ENCODE results near the gene REG4. TPM values are rescaled to one million over a fixed set of nuclear protein-coding genes. Genes with fewer than 3 reads are reported as not detected.

Gene REG4
- total and polyA plus RNA-seq, 4 donors: 0.08 to 0.19 (median 0.15) TPM; not detected in 1

DNA sequence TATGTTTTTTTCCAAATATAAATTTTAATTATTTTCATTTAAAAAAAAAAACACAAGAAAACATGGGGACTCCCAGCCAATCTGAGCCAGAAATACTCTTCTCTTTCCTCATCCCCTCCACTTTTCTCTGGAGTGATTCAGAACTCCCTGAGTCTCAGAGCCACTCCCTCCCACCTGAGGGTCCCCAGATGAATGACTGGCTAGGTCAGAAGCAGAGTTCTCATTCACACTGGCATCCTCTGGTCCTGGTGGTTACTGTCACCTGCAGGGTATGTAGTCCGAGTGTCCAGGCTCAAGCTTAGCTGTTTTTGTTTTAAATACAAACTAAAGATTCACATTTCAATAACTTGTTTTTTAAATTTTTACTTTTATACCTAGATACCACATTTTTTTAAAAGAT, 48.9 kb downstream of the REG4 start (continued):
- TF ChIP-seq HNF4A (conservative IDR thresholded peaks at IDR 0.05) (no peak), HNF4G (IDR thresholded peaks at IDR 0.05) (no peak), RXRA (IDR thresholded peaks at IDR 0.05) (no peak), RAD21 (IDR thresholded peaks at IDR 0.05) (no peak)
- TF ChIP-seq, protein P1, sequence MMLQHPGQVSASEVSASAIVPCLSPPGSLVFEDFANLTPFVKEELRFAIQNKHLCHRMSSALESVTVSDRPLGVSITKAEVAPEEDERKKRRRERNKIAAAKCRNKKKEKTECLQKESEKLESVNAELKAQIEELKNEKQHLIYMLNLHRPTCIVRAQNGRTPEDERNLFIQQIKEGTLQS (IDR thresholded peaks at IDR 0.05): no peak
- TF ChIP-seq, protein P2, sequence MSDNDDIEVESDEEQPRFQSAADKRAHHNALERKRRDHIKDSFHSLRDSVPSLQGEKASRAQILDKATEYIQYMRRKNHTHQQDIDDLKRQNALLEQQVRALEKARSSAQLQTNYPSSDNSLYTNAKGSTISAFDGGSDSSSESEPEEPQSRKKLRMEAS (IDR thresholded peaks at IDR 0.05): no peak

DNA sequence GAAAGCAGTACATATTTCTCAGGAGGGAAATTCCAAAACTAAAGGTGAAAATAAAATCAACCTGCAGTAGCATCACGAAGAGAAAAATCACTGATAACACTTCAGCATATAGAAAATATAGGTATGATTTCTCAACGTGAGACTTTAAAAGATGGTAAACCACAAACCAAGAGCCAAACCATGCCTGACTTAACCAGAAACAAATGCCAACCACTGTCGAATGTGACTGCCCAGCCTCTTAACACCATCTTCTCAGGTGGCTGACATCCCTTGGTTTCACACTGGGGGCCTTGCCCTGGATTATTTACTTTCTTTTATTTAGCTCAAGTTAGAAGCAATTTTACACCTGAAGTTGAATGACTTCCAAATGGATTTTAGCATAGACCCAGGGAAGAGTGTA, 52.7 kb downstream of the REG4 start:
- H3K36me3 ChIP-seq (ENCODE audit: control insufficient read depth in 4 of 4, insufficient read depth in 3 of 4, low read depth in 1 of 4, low read length in 3 of 4): peaks cover 8 to 77% (median 60%) of the 10 kb centered on the region in 4 donors
- 58% methylated on average over 3 of the region's 3 CpGs for WGBS
- DNase-seq (ENCODE audit: low spot score): no peak
- peaks cover 0 to 30% (median 11%) of the 10 kb centered on the region in 4 donors for H3K4me1 ChIP-seq (ENCODE audit: control insufficient read depth in 4 of 4, insufficient read depth in 4 of 4, low read length in 3 of 4)
- TF ChIP-seq TAF1 (conservative IDR thresholded peaks at IDR 0.05) (no peak), HNF4G (IDR thresholded peaks at IDR 0.05) (no peak), SP1 (IDR thresholded peaks at IDR 0.05) (no peak), FOXA2 (IDR thresholded peaks at IDR 0.05) (no peak), HNF4A (conservative IDR thresholded peaks at IDR 0.05) (no peak), RXRA (IDR thresholded peaks at IDR 0.05) (no peak), YY1 (IDR thresholded peaks at IDR 0.05) (no peak), EGR1 (IDR thresholded peaks at IDR 0.05; ENCODE audit: low read depth in 2 of 2) (no peak), JUND (IDR thresholded peaks at IDR 0.05) (no peak), NR2F2 (IDR thresholded peaks at IDR 0.05) (no peak), FOXA1 (IDR thresholded peaks at IDR 0.05) (no peak), GABPA (IDR thresholded peaks at IDR 0.05 in 1 of 2, conservative IDR thresholded peaks at IDR 0.05 in 1 of 2) (no peak), RAD21 (IDR thresholded peaks at IDR 0.05) (no peak)
- TF ChIP-seq, protein P3, sequence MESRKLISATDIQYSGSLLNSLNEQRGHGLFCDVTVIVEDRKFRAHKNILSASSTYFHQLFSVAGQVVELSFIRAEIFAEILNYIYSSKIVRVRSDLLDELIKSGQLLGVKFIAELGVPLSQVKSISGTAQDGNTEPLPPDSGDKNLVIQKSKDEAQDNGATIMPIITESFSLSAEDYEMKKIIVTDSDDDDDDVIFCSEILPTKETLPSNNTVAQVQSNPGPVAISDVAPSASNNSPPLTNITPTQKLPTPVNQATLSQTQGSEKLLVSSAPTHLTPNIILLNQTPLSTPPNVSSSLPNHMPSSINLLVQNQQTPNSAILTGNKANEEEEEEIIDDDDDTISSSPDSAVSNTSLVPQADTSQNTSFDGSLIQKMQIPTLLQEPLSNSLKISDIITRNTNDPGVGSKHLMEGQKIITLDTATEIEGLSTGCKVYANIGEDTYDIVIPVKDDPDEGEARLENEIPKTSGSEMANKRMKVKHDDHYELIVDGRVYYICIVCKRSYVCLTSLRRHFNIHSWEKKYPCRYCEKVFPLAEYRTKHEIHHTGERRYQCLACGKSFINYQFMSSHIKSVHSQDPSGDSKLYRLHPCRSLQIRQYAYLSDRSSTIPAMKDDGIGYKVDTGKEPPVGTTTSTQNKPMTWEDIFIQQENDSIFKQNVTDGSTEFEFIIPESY (IDR thresholded peaks at IDR 0.05): no peak
- TF ChIP-seq, protein P4, sequence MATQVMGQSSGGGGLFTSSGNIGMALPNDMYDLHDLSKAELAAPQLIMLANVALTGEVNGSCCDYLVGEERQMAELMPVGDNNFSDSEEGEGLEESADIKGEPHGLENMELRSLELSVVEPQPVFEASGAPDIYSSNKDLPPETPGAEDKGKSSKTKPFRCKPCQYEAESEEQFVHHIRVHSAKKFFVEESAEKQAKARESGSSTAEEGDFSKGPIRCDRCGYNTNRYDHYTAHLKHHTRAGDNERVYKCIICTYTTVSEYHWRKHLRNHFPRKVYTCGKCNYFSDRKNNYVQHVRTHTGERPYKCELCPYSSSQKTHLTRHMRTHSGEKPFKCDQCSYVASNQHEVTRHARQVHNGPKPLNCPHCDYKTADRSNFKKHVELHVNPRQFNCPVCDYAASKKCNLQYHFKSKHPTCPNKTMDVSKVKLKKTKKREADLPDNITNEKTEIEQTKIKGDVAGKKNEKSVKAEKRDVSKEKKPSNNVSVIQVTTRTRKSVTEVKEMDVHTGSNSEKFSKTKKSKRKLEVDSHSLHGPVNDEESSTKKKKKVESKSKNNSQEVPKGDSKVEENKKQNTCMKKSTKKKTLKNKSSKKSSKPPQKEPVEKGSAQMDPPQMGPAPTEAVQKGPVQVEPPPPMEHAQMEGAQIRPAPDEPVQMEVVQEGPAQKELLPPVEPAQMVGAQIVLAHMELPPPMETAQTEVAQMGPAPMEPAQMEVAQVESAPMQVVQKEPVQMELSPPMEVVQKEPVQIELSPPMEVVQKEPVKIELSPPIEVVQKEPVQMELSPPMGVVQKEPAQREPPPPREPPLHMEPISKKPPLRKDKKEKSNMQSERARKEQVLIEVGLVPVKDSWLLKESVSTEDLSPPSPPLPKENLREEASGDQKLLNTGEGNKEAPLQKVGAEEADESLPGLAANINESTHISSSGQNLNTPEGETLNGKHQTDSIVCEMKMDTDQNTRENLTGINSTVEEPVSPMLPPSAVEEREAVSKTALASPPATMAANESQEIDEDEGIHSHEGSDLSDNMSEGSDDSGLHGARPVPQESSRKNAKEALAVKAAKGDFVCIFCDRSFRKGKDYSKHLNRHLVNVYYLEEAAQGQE (IDR thresholded peaks at IDR 0.05): no peak
- TF ChIP-seq, protein P2 (IDR thresholded peaks at IDR 0.05): no peak
- TF ChIP-seq, protein P5, sequence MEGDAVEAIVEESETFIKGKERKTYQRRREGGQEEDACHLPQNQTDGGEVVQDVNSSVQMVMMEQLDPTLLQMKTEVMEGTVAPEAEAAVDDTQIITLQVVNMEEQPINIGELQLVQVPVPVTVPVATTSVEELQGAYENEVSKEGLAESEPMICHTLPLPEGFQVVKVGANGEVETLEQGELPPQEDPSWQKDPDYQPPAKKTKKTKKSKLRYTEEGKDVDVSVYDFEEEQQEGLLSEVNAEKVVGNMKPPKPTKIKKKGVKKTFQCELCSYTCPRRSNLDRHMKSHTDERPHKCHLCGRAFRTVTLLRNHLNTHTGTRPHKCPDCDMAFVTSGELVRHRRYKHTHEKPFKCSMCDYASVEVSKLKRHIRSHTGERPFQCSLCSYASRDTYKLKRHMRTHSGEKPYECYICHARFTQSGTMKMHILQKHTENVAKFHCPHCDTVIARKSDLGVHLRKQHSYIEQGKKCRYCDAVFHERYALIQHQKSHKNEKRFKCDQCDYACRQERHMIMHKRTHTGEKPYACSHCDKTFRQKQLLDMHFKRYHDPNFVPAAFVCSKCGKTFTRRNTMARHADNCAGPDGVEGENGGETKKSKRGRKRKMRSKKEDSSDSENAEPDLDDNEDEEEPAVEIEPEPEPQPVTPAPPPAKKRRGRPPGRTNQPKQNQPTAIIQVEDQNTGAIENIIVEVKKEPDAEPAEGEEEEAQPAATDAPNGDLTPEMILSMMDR (IDR thresholded peaks at IDR 0.05; ENCODE audit: low read depth, low read length, missing input control): no peak
- TF ChIP-seq, protein P1 (IDR thresholded peaks at IDR 0.05): no peak
- H3K9me3 ChIP-seq (ENCODE audit: control insufficient read depth in 4 of 4, low read length in 3 of 4): no peaks in the 10 kb centered on the region
- no peak overlapping the region for H3K4me3 ChIP-seq (ENCODE audit: low read depth in 1 of 3, low read length in 3 of 3)
- no peaks in the 10 kb centered on the region for H3K27me3 ChIP-seq (ENCODE audit: control insufficient read depth in 4 of 4, insufficient read depth in 4 of 4, low read length in 3 of 4)
- no peak overlapping the region for H3K27ac ChIP-seq (ENCODE audit: low read depth in 1 of 2, low read length in 2 of 2)
- no peak overlapping the region for H3K9ac ChIP-seq (ENCODE audit: low read depth in 1 of 2, low read length in 2 of 2)

Measured in liver (tissue), 9 donors.